ENCODE results near the gene CCDC86.

The CCDC86 gene

GRCh38 chr11:60816590-60817157 is 25.2 kb upstream of the CCDC86 start:
- TF ChIP-seq ESRRG (CRISPR knock-in tag; IDR thresholded peaks at IDR 0.05) = no peak
- no peak for TF ChIP-seq TCF4 (CRISPR knock-in tag; IDR thresholded peaks at IDR 0.05; ENCODE audit: borderline replicate concordance)
- TF ChIP-seq CSRNP3 (CRISPR knock-in tag; IDR thresholded peaks at IDR 0.05) = no peak
- no peak for TF ChIP-seq CREB5 (CRISPR knock-in tag; IDR thresholded peaks at IDR 0.05; ENCODE audit: low read depth)
- TF ChIP-seq CSDC2 (CRISPR knock-in tag; IDR thresholded peaks at IDR 0.05) = no peak
- no peak for TF ChIP-seq ZNF8 (CRISPR knock-in tag; IDR thresholded peaks at IDR 0.05)
- TF ChIP-seq GLIS3 (CRISPR knock-in tag; IDR thresholded peaks at IDR 0.05) = no peak
- TF ChIP-seq PATZ1 (CRISPR knock-in tag; IDR thresholded peaks at IDR 0.05; ENCODE audit: borderline replicate concordance) = no peak
- no peak for TF ChIP-seq POU6F1 (CRISPR knock-in tag; IDR thresholded peaks at IDR 0.05; ENCODE audit: borderline replicate concordance, low read depth)
- no peak for TF ChIP-seq ARNTL (CRISPR knock-in tag; IDR thresholded peaks at IDR 0.05; ENCODE audit: borderline replicate concordance, low read depth)
- no peak for ATAC-seq

GRCh38 chr11:60818057-60818456 is 23.9 kb upstream of the CCDC86 start:
- TF ChIP-seq CSRNP3 (CRISPR knock-in tag; IDR thresholded peaks at IDR 0.05) = no peak
- TF ChIP-seq TCF4 (CRISPR knock-in tag; IDR thresholded peaks at IDR 0.05; ENCODE audit: borderline replicate concordance) = no peak
- TF ChIP-seq TSHZ2 (CRISPR knock-in tag; IDR thresholded peaks at IDR 0.05) = no peak
- TF ChIP-seq ZNF565 (CRISPR knock-in tag; conservative IDR thresholded peaks at IDR 0.05; ENCODE audit: low read depth) = no peak
- no peak for TF ChIP-seq PPARA (CRISPR knock-in tag; IDR thresholded peaks at IDR 0.05; ENCODE audit: borderline replicate concordance)
- TF ChIP-seq CREB5 (CRISPR knock-in tag; IDR thresholded peaks at IDR 0.05; ENCODE audit: low read depth) = no peak
- no peak for TF ChIP-seq ZNF70 (CRISPR knock-in tag; IDR thresholded peaks at IDR 0.05)
- TF ChIP-seq POU6F1 (CRISPR knock-in tag; IDR thresholded peaks at IDR 0.05; ENCODE audit: borderline replicate concordance, low read depth) = no peak
- no peak for TF ChIP-seq BACH2 (CRISPR knock-in tag; IDR thresholded peaks at IDR 0.05; ENCODE audit: borderline replicate concordance)
- ATAC-seq = no peak
